ENCODE results near the gene SPATA3. TPM values are rescaled to one million over a fixed set of nuclear protein-coding genes. Genes with fewer than 3 reads are reported as not detected.
"Not testable (repeated sequence)": the region's sequence is repeated elsewhere in the genome, so short reads cannot be mapped to it uniquely, and the experiment has no call there.

Gene SPATA3
- polyA plus RNA-seq, 1 donor (not counting 4 experiments of a cell fraction or from before 2014, with no cell fraction given): not detected

DNA sequence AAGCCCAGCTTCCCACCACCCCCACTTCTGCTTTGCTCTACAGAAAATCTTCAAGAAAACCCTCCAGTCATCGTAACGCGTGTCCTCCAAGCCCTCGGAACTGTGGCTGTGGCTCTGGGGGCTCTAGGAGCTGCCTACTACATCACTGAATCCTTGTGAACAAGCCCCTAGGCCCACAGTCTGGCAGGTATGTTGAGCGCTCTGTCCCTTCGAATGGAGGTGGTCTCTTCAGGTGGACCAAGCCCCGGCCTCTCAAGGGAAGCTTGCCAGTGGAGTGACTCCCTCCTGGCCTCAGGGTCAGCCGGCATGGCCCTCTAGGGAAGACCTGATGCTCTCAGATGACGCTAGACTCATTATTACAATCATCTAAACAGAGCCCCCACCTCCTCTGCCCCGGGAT lies 6.7 kb downstream of the SPATA3 start:
- no peak overlapping the region for H3K27ac ChIP-seq (ENCODE audit: control insufficient read depth, insufficient read depth, low read length)
- dilution Hi-C loops (cut with MboI; ENCODE audit: extremely low pct_ligation_motif_present, low sequenced_read_pairs): no loop called here
- no peak overlapping the region for H3K4me2 ChIP-seq (ENCODE audit: control insufficient read depth, extremely low read depth, insufficient read depth, low read depth, low read length)
- no peaks in the 10 kb centered on the region for H3K4me1 ChIP-seq (ENCODE audit: control insufficient read depth, extremely low read depth, insufficient read depth, low read length)
- no peak overlapping the region for H2AFZ ChIP-seq (ENCODE audit: control insufficient read depth, low read length)
- no peaks in the 10 kb centered on the region for H4K20me1 ChIP-seq (ENCODE audit: control insufficient read depth, extremely low read depth, insufficient read depth, low read length)
- H3K9me3 ChIP-seq (ENCODE audit: control insufficient read depth, low read depth, low read length): peaks cover 2% of the 10 kb centered on the region
- DNase-seq (ENCODE audit: low read depth, low spot score) (no peak), FAIRE-seq (no peak)
- no peaks in the 10 kb centered on the region for H3K9me1 ChIP-seq (ENCODE audit: control insufficient read depth, extremely low read depth, insufficient read depth, low read length)
- H3K79me2 ChIP-seq (ENCODE audit: control insufficient read depth, insufficient read depth, low read length): no peaks in the 10 kb centered on the region
- no peak overlapping the region for H3K9ac ChIP-seq (ENCODE audit: control insufficient read depth, extremely low read depth, insufficient read depth, low read length)
- no peaks in the 10 kb centered on the region for H3K36me3 ChIP-seq (ENCODE audit: control insufficient read depth in 2 of 2, extremely low read depth in 1 of 2, insufficient read depth in 2 of 2, low read length in 2 of 2)
- no peak overlapping the region for H3K4me3 ChIP-seq (ENCODE audit: control insufficient read depth in 2 of 3, extremely low read depth in 1 of 3, insufficient read depth in 2 of 3, low read depth in 1 of 3, low read length in 3 of 3)
- H3K27me3 ChIP-seq (ENCODE audit: control insufficient read depth, extremely low read depth, insufficient read depth, low read length): peaks cover 31% of the 10 kb centered on the region
- TF ChIP-seq, protein P1, sequence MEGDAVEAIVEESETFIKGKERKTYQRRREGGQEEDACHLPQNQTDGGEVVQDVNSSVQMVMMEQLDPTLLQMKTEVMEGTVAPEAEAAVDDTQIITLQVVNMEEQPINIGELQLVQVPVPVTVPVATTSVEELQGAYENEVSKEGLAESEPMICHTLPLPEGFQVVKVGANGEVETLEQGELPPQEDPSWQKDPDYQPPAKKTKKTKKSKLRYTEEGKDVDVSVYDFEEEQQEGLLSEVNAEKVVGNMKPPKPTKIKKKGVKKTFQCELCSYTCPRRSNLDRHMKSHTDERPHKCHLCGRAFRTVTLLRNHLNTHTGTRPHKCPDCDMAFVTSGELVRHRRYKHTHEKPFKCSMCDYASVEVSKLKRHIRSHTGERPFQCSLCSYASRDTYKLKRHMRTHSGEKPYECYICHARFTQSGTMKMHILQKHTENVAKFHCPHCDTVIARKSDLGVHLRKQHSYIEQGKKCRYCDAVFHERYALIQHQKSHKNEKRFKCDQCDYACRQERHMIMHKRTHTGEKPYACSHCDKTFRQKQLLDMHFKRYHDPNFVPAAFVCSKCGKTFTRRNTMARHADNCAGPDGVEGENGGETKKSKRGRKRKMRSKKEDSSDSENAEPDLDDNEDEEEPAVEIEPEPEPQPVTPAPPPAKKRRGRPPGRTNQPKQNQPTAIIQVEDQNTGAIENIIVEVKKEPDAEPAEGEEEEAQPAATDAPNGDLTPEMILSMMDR (optimal IDR thresholded peaks at IDR 0.05 in 1 of 3, IDR thresholded peaks at IDR 0.05 in 1 of 3, conservative IDR thresholded peaks at IDR 0.05 in 1 of 3; ENCODE audit: extremely low read depth in 1 of 3, insufficient read depth in 2 of 3, low read length in 3 of 3): no peak
- no peak for TF ChIP-seq EZH2 (IDR thresholded peaks at IDR 0.05; ENCODE audit: low read length)

DNA sequence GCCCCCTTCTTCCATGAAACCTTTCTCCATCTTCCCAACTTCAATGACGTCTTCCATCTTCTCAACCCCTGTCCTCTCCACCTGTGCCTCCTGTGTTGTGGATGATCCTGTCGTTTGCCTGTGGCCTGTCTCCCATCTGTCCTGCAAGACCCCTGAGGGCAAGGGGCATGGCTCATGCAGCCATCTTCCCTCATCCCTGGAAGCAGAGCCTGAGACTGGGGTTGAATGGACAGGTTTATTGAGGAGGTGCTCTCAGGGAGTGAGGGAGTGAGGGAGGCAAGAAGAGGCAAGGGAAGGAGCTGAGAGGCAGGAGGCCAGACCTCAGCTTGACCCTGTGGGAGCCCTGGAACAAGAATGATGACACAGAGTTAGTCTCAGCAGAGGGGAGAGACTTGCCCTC lies 7.3 kb downstream of the SPATA3 start:
- dilution Hi-C loops (cut with MboI; ENCODE audit: extremely low pct_ligation_motif_present, low sequenced_read_pairs): no loop called here
- FAIRE-seq: no peak

DNA sequence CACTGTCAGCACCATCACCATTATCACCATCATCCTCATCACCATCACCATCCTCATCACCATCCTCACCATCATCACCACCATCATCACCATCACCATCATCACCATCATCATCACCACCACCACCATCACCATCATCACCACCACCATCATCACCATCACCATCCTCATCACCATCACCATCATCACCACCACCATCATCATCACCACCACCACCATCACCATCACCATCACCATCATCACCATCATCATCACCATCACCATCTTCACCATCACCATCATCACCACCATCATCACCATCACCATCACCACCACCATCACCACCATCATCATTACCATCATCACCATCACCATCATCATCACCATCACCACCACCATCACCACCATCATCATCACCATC lies 9.0 kb downstream of the SPATA3 start:
- H3K36me3 ChIP-seq (ENCODE audit: control insufficient read depth in 2 of 2, extremely low read depth in 1 of 2, insufficient read depth in 2 of 2, low read length in 2 of 2); H3K4me2 ChIP-seq (ENCODE audit: control insufficient read depth, extremely low read depth, insufficient read depth, low read depth, low read length); H3K9me3 ChIP-seq (ENCODE audit: control insufficient read depth, low read depth, low read length); dilution Hi-C loops (cut with MboI; ENCODE audit: extremely low pct_ligation_motif_present, low sequenced_read_pairs); H3K4me1 ChIP-seq (ENCODE audit: control insufficient read depth, extremely low read depth, insufficient read depth, low read length); H3K4me3 ChIP-seq (ENCODE audit: control insufficient read depth in 2 of 3, extremely low read depth in 1 of 3, insufficient read depth in 2 of 3, low read depth in 1 of 3, low read length in 3 of 3); H3K9ac ChIP-seq (ENCODE audit: control insufficient read depth, extremely low read depth, insufficient read depth, low read length); DNase-seq (ENCODE audit: low read depth, low spot score); H4K20me1 ChIP-seq (ENCODE audit: control insufficient read depth, extremely low read depth, insufficient read depth, low read length); FAIRE-seq; H3K27ac ChIP-seq (ENCODE audit: control insufficient read depth, insufficient read depth, low read length); H2AFZ ChIP-seq (ENCODE audit: control insufficient read depth, low read length); H3K79me2 ChIP-seq (ENCODE audit: control insufficient read depth, insufficient read depth, low read length); H3K9me1 ChIP-seq (ENCODE audit: control insufficient read depth, extremely low read depth, insufficient read depth, low read length): not testable (repeated sequence)
- H3K27me3 ChIP-seq (ENCODE audit: control insufficient read depth, extremely low read depth, insufficient read depth, low read length): peaks cover 36% of the 10 kb centered on the region

More for the DNA sequence above, 7.3 kb downstream of the SPATA3 start:
- no peak overlapping the region for H3K4me2 ChIP-seq (ENCODE audit: control insufficient read depth, extremely low read depth, insufficient read depth, low read depth, low read length)
- H3K9ac ChIP-seq (ENCODE audit: control insufficient read depth, extremely low read depth, insufficient read depth, low read length): no peak overlapping the region
- no peaks in the 10 kb centered on the region for H3K4me1 ChIP-seq (ENCODE audit: control insufficient read depth, extremely low read depth, insufficient read depth, low read length)
- TF ChIP-seq EZH2 (IDR thresholded peaks at IDR 0.05; ENCODE audit: low read length): no peak
- TF ChIP-seq, protein P1 (optimal IDR thresholded peaks at IDR 0.05 in 1 of 3, IDR thresholded peaks at IDR 0.05 in 1 of 3, conservative IDR thresholded peaks at IDR 0.05 in 1 of 3; ENCODE audit: extremely low read depth in 1 of 3, insufficient read depth in 2 of 3, low read length in 3 of 3): no peak
- no peaks in the 10 kb centered on the region for H3K79me2 ChIP-seq (ENCODE audit: control insufficient read depth, insufficient read depth, low read length)
- no peak overlapping the region for H3K27ac ChIP-seq (ENCODE audit: control insufficient read depth, insufficient read depth, low read length)
- no peaks in the 10 kb centered on the region for H4K20me1 ChIP-seq (ENCODE audit: control insufficient read depth, extremely low read depth, insufficient read depth, low read length)
- H2AFZ ChIP-seq (ENCODE audit: control insufficient read depth, low read length): no peak overlapping the region
- H3K9me3 ChIP-seq (ENCODE audit: control insufficient read depth, low read depth, low read length): peaks cover 2% of the 10 kb centered on the region
- peaks cover 31% of the 10 kb centered on the region for H3K27me3 ChIP-seq (ENCODE audit: control insufficient read depth, extremely low read depth, insufficient read depth, low read length)
- H3K4me3 ChIP-seq (ENCODE audit: control insufficient read depth in 2 of 3, extremely low read depth in 1 of 3, insufficient read depth in 2 of 3, low read depth in 1 of 3, low read length in 3 of 3): no peak overlapping the region
- no peaks in the 10 kb centered on the region for H3K36me3 ChIP-seq (ENCODE audit: control insufficient read depth in 2 of 2, extremely low read depth in 1 of 2, insufficient read depth in 2 of 2, low read length in 2 of 2)
- H3K9me1 ChIP-seq (ENCODE audit: control insufficient read depth, extremely low read depth, insufficient read depth, low read length): no peaks in the 10 kb centered on the region
- DNase-seq (ENCODE audit: low read depth, low spot score): no peak

Data from keratinocyte (primary cell).